ENCODE measurements around the gene ZBTB7C. TPM values are rescaled to one million over a fixed set of nuclear protein-coding genes. Genes with fewer than 3 reads are reported as not detected.

ZBTB7C gene
- polyA plus RNA-seq, 1 donor (not counting 4 experiments of a cell fraction or from before 2014, with no cell fraction given), result 0.58 TPM

GRCh38 chr18:48072428-48073204, 336.6 kb downstream of the ZBTB7C start:
- TF ChIP-seq CTCF (optimal IDR thresholded peaks at IDR 0.05 in 1 of 3, IDR thresholded peaks at IDR 0.05 in 1 of 3, conservative IDR thresholded peaks at IDR 0.05 in 1 of 3; ENCODE audit: extremely low read depth in 1 of 3, insufficient read depth in 2 of 3, low read length in 3 of 3) (no peak), EZH2 (IDR thresholded peaks at IDR 0.05; ENCODE audit: low read length) (no peak)
- peak overlapping the region; percentile 25 for H2AFZ ChIP-seq (ENCODE audit: control insufficient read depth, low read length)
- H3K27me3 ChIP-seq (ENCODE audit: control insufficient read depth, extremely low read depth, insufficient read depth, low read length), result no peaks in the 10 kb centered on the region
- no peaks in the 10 kb centered on the region for H3K79me2 ChIP-seq (ENCODE audit: control insufficient read depth, insufficient read depth, low read length)
- DNase-seq (ENCODE audit: low read depth, low spot score), result no peak
- H4K20me1 ChIP-seq (ENCODE audit: control insufficient read depth, extremely low read depth, insufficient read depth, low read length), result no peaks in the 10 kb centered on the region
- peak overlapping the region; percentile 57 for H3K4me2 ChIP-seq (ENCODE audit: control insufficient read depth, extremely low read depth, insufficient read depth, low read depth, low read length)
- H3K36me3 ChIP-seq (ENCODE audit: control insufficient read depth in 2 of 2, extremely low read depth in 1 of 2, insufficient read depth in 2 of 2, low read length in 2 of 2), result no peaks in the 10 kb centered on the region
- no peaks in the 10 kb centered on the region for H3K9me1 ChIP-seq (ENCODE audit: control insufficient read depth, extremely low read depth, insufficient read depth, low read length)
- no peaks in the 10 kb centered on the region for H3K9me3 ChIP-seq (ENCODE audit: control insufficient read depth, low read depth, low read length)
- FAIRE-seq, result no peak
- no peak overlapping the region for H3K4me3 ChIP-seq (ENCODE audit: control insufficient read depth in 2 of 3, extremely low read depth in 1 of 3, insufficient read depth in 2 of 3, low read depth in 1 of 3, low read length in 3 of 3)
- dilution Hi-C loops (cut with MboI; ENCODE audit: extremely low pct_ligation_motif_present, low sequenced_read_pairs), result no loop called here
- H3K9ac ChIP-seq (ENCODE audit: control insufficient read depth, extremely low read depth, insufficient read depth, low read length), result no peak overlapping the region
- no peak overlapping the region for H3K27ac ChIP-seq (ENCODE audit: control insufficient read depth, insufficient read depth, low read length)
- peaks cover 24% of the 10 kb centered on the region for H3K4me1 ChIP-seq (ENCODE audit: control insufficient read depth, extremely low read depth, insufficient read depth, low read length)

GRCh38 chr18:48068916-48069445, 340.2 kb downstream of the ZBTB7C start:
- peaks cover 24% of the 10 kb centered on the region for H3K4me1 ChIP-seq (ENCODE audit: control insufficient read depth, extremely low read depth, insufficient read depth, low read length)
- no peak overlapping the region for H3K4me3 ChIP-seq (ENCODE audit: control insufficient read depth in 2 of 3, extremely low read depth in 1 of 3, insufficient read depth in 2 of 3, low read depth in 1 of 3, low read length in 3 of 3)
- no peaks in the 10 kb centered on the region for H4K20me1 ChIP-seq (ENCODE audit: control insufficient read depth, extremely low read depth, insufficient read depth, low read length)
- peak; percentile 15 for DNase-seq (ENCODE audit: low read depth, low spot score)
- H3K4me2 ChIP-seq (ENCODE audit: control insufficient read depth, extremely low read depth, insufficient read depth, low read depth, low read length), result no peak overlapping the region
- H3K27ac ChIP-seq (ENCODE audit: control insufficient read depth, insufficient read depth, low read length), result no peak overlapping the region
- H3K79me2 ChIP-seq (ENCODE audit: control insufficient read depth, insufficient read depth, low read length), result no peaks in the 10 kb centered on the region
- TF ChIP-seq CTCF (optimal IDR thresholded peaks at IDR 0.05 in 1 of 3, IDR thresholded peaks at IDR 0.05 in 1 of 3, conservative IDR thresholded peaks at IDR 0.05 in 1 of 3; ENCODE audit: extremely low read depth in 1 of 3, insufficient read depth in 2 of 3, low read length in 3 of 3) (no peak), EZH2 (IDR thresholded peaks at IDR 0.05; ENCODE audit: low read length) (no peak)
- no peak overlapping the region for H2AFZ ChIP-seq (ENCODE audit: control insufficient read depth, low read length)
- H3K27me3 ChIP-seq (ENCODE audit: control insufficient read depth, extremely low read depth, insufficient read depth, low read length), result no peaks in the 10 kb centered on the region
- no peaks in the 10 kb centered on the region for H3K9me3 ChIP-seq (ENCODE audit: control insufficient read depth, low read depth, low read length)
- peak; percentile 23 for FAIRE-seq
- H3K9me1 ChIP-seq (ENCODE audit: control insufficient read depth, extremely low read depth, insufficient read depth, low read length), result no peaks in the 10 kb centered on the region
- no peak overlapping the region for H3K9ac ChIP-seq (ENCODE audit: control insufficient read depth, extremely low read depth, insufficient read depth, low read length)
- H3K36me3 ChIP-seq (ENCODE audit: control insufficient read depth in 2 of 2, extremely low read depth in 1 of 2, insufficient read depth in 2 of 2, low read length in 2 of 2), result no peaks in the 10 kb centered on the region
- dilution Hi-C loops (cut with MboI; ENCODE audit: extremely low pct_ligation_motif_present, low sequenced_read_pairs), result no loop called here
